ENCODE data around the gene CFLAR. TPM values are rescaled to one million over a fixed set of nuclear protein-coding genes. Genes with fewer than 3 reads are reported as not detected.

CFLAR gene
- total and polyA plus RNA-seq, 9 of the 15 experiments (the other 6 are each of a cell fraction or from before 2014, with no cell fraction given), result 27.5 to 102 (median 54.0) TPM

- POLR2A ChIA-PET, result interaction anchor here (1.0 to 2.0 kb wide), 5 partner anchors 8 to 267 kb away, joined by 3 to 9 read pairs (median 4); partner anchors contain the start of gene CASP10
- CTCF ChIA-PET (ENCODE audit: low intra/inter-chr PET ratio), result no interaction called here
- Histone ChIP-seq H3K9me1 (ENCODE audit: control insufficient read depth, insufficient read depth, low read length) (no peaks in the 10 kb centered on the region), H3K27me3 (ENCODE audit: control insufficient read depth in 2 of 2, insufficient read depth in 2 of 2, low read length in 2 of 2) (no peaks in the 10 kb centered on the region), H3K27ac (ENCODE audit: extremely low read depth, low read depth, low read length) (no peak overlapping the region), H3K9me3 (replicated peaks; ENCODE audit: control insufficient read depth, insufficient read depth, low read depth, low read length) (no peaks in the 10 kb centered on the region), H4K20me1 (replicated peaks; ENCODE audit: control insufficient read depth, insufficient read depth, low read length) (no peaks in the 10 kb centered on the region), H3K4me1 (replicated peaks in 1 of 2; ENCODE audit: control insufficient read depth in 2 of 2, insufficient read depth in 2 of 2, low read length in 2 of 2) (peaks cover 7 to 12% of the 10 kb centered on the region in 2 experiments; a peak in 3 of 5 replicates), H3K4me2 (ENCODE audit: insufficient read depth, low read length) (no peak overlapping the region), H2AFZ (ENCODE audit: low read depth, low read length) (no peak overlapping the region), H3K4me3 (no peak overlapping the region), H3K79me2 (ENCODE audit: control insufficient read depth, insufficient read depth, low read length) (0 out of 3 replicates have a peak, but pooled peaks cover 10% of the 10 kb centered on the region), H3K9ac (ENCODE audit: insufficient read depth in 1 of 2, low read depth in 2 of 2, low read length in 2 of 2) (no peak overlapping the region), H3K36me3 (ENCODE audit: control insufficient read depth, insufficient read depth, low read length) (peaks cover 75% of the 10 kb centered on the region; the same call in 2 of the 3 replicates)
- in situ Hi-C loops (cut with MboI) (loop anchor here (25.0 kb wide), 1 partner anchor 479 kb away; no protein-coding TSS in a partner anchor), intact Hi-C loops (cut with micrococcal nuclease) (no loop called here)
- no peak for TF ChIP-seq CHD4 (IDR thresholded peaks at IDR 0.05; ENCODE audit: insufficient read depth, insufficient replicate concordance, low read depth, low read length, poor library complexity, severe bottlenecking)
- peak; percentile 50 for TF ChIP-seq CEBPB (tag; IDR thresholded peaks at IDR 0.05)
- FAIRE-seq (no peak), DNase-seq (ENCODE audit: extremely low read depth in 1 of 4, low spot score in 3 of 4) (no peak), ATAC-seq (peak; percentile 35; the same call in 2 of the 3 replicates)
- BruUV-seq (replicated peaks), result no TSS peak
- 51% methylated on average over 4 of the region's 4 CpGs for WGBS (ENCODE audit: insufficient coverage, low coverage, missing lambda C conversion rate)
These were observed 75.3 kb downstream of the CFLAR start for GRCh38 chr2:201191132-201191875.

GRCh38 chr2:201194097-201194496 lies 78.1 kb downstream of the CFLAR start:
- no peaks in the 10 kb centered on the region for H3K27me3 ChIP-seq (ENCODE audit: control insufficient read depth in 2 of 2, insufficient read depth in 2 of 2, low read length in 2 of 2)
- H3K9me3 ChIP-seq (replicated peaks; ENCODE audit: control insufficient read depth, insufficient read depth, low read depth, low read length), result no peaks in the 10 kb centered on the region
- FAIRE-seq (no peak), DNase-seq (ENCODE audit: extremely low read depth in 1 of 4, low spot score in 3 of 4) (no peak), ATAC-seq (no peak)
- H3K36me3 ChIP-seq (ENCODE audit: control insufficient read depth, insufficient read depth, low read length), result peaks cover 70% of the 10 kb centered on the region; the same call in 2 of the 3 replicates
- 62% methylated on average over 3 of the region's 3 CpGs for WGBS (ENCODE audit: insufficient coverage, low coverage, missing lambda C conversion rate)
- no peaks in the 10 kb centered on the region for H3K9me1 ChIP-seq (ENCODE audit: control insufficient read depth, insufficient read depth, low read length)
- no peak overlapping the region for H3K27ac ChIP-seq (ENCODE audit: extremely low read depth, low read depth, low read length)
- H3K4me2 ChIP-seq (ENCODE audit: insufficient read depth, low read length), result no peak overlapping the region
- CTCF ChIA-PET (ENCODE audit: low intra/inter-chr PET ratio), result no interaction called here
- POLR2A ChIA-PET, result no interaction called here
- peaks cover 7 to 13% of the 10 kb centered on the region in 2 experiments; a peak in 3 of 5 replicates for H3K4me1 ChIP-seq (replicated peaks in 1 of 2; ENCODE audit: control insufficient read depth in 2 of 2, insufficient read depth in 2 of 2, low read length in 2 of 2)
- no peaks in the 10 kb centered on the region for H4K20me1 ChIP-seq (replicated peaks; ENCODE audit: control insufficient read depth, insufficient read depth, low read length)
- no TSS peak for BruUV-seq (replicated peaks)
- H3K9ac ChIP-seq (ENCODE audit: insufficient read depth in 1 of 2, low read depth in 2 of 2, low read length in 2 of 2), result no peak overlapping the region
- H3K4me3 ChIP-seq, result no peak overlapping the region
- no peaks in the 10 kb centered on the region for H3K79me2 ChIP-seq (ENCODE audit: control insufficient read depth, insufficient read depth, low read length)
- H2AFZ ChIP-seq (ENCODE audit: low read depth, low read length), result no peak overlapping the region
- in situ Hi-C loops (cut with MboI) (loop anchor here (25.0 kb wide), 1 partner anchor 482 kb away; no protein-coding TSS in a partner anchor), intact Hi-C loops (cut with micrococcal nuclease) (no loop called here)
- TF ChIP-seq FOXM1 (IDR thresholded peaks at IDR 0.05; ENCODE audit: low read depth), result no peak
- TF ChIP-seq FOXM1 (CRISPR knock-in tag; IDR thresholded peaks at IDR 0.05; ENCODE audit: low read depth), result no peak
- no peak for TF ChIP-seq ARNT (IDR thresholded peaks at IDR 0.05)
- no peak for TF ChIP-seq ZNF224 (CRISPR knock-in tag; IDR thresholded peaks at IDR 0.05)
- no peak for TF ChIP-seq ZNF507 (tag; conservative IDR thresholded peaks at IDR 0.05)
- TF ChIP-seq DMBX1 (CRISPR knock-in tag; IDR thresholded peaks at IDR 0.05; ENCODE audit: borderline replicate concordance), result no peak
- TF ChIP-seq HDAC8 (tag; IDR thresholded peaks at IDR 0.05), result no peak
- no peak for TF ChIP-seq GTF3C2 (IDR thresholded peaks at IDR 0.05; ENCODE audit: borderline replicate concordance, extremely low read depth, insufficient read length)
- TF ChIP-seq ELK3 (CRISPR knock-in tag; IDR thresholded peaks at IDR 0.05), result no peak

All from K562 (cell line).